Suppressor macrophage treated with lipopolysaccharide for 1 hour (primary cell): ENCODE data around the gene ATE1.

Source experiments
- DNase-seq, 3 donors: peaks; one replicate each; pipeline ENCODE4 v3.0.0-alpha.2; 2020 to 2022

The ATE1 gene

DNA sequence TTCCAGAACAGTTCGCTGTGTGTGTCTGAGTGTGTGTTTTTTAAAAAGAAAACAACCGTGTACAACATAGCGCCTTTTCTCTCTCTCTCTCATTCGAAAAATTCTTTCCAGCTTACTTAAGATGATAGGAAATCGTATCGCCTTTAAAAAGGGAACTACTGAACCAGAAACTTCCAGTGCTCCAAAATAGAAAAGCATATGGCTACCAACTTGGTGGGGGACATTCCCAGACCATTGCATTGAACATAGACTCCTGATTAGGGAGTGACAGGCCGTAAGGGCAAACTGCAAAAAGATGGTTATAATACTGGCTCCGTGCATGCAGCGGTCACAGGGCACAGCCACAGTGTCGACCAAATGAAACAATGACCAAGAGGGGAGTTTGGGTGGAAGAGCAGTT is 235.2 kb downstream of the ATE1 start:
- DNase-seq, result no peak

DNA sequence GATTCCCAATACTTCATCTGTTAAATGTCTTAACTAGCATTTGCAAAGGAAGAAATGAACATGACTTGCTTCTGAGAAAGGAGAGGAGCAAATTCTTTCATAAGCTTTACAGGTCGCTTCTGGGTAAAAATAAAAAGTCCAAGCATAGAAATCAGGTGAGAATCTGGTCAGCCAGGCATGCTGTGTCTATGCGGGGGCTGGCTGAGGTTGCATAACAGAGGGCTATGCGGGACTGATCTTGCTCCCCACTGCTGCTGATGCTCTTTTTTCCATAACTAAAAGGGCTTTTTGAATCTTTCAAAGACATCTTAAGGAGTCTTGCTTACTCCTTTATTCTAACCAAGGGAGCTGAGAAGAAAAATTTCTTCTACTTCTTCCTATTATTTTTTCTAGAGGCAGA is 236.9 kb downstream of the ATE1 start:
- DNase-seq, result no peak
